Gastrocnemius medialis (tissue), 4 donors: ENCODE data around the gene ACBD6. TPM values are rescaled to one million over a fixed set of nuclear protein-coding genes. Genes with fewer than 3 reads are reported as not detected.

ENCODE experiments used
- ATAC-seq, 2 donors: fragments of 150-250 bp; one replicate each; pipeline ENCODE4 v1.9.1; 2016
- DNase-seq, 2 donors: peaks; one replicate each; pipeline ENCODE4 v3.0.0-alpha.2; 2019
- H3K27ac ChIP-seq, 4 donors: fragments of 200-600 bp; sonication (generic); 1 replicate in 1 of 4; 2 replicates in 3 of 4; pipeline ENCODE4 v1.5.1; 2016 to 2018; ENCODE audit warnings: mild to moderate bottlenecking in 2 of 4, moderate library complexity in 1 of 4
- H3K27me3 ChIP-seq, 3 donors: fragments of 200-600 bp; sonication (generic) in 2 of 3; 1 replicate in 1 of 3; 2 replicates in 2 of 3; pipeline versions ENCODE4 v1.5.1 to v1.6.0; 2016 to 2019; ENCODE audit warnings: mild to moderate bottlenecking in 1 of 3, moderate library complexity in 1 of 3
- H3K36me3 ChIP-seq, 2 donors: fragments of 200-600 bp; sonication (generic) in 1 of 2; one replicate each; pipeline ENCODE4 v1.5.1; 2017 to 2018
- H3K4me1 ChIP-seq, 2 donors: fragments of 200-600 bp; sonication (generic) in 1 of 2; one replicate each; pipeline ENCODE4 v1.5.1; 2016 to 2017; ENCODE audit warnings: mild to moderate bottlenecking in 2 of 2
- H3K4me3 ChIP-seq, 4 donors: fragments of 200-600 bp; sonication (generic) in 3 of 4; 1 replicate in 1 of 4; 2 replicates in 3 of 4; pipeline ENCODE4 v1.5.1; 2016 to 2019; ENCODE audit warnings: mild to moderate bottlenecking in 2 of 4
- H3K9me3 ChIP-seq, 3 donors: fragments of 200-600 bp; sonication (generic) in 2 of 3; 1 replicate in 1 of 3; 2 replicates in 2 of 3; pipeline ENCODE4 v1.5.1; 2016 to 2019
- POLR2A ChIP-seq, 2 donors: fragments of 450-650 bp; IDR thresholded peaks; one replicate each; pipeline ENCODE4 v1.6.1; 2017; ENCODE audit warnings: antibody characterized with exemption in 2 of 2, mild to moderate bottlenecking in 2 of 2, moderate library complexity in 2 of 2
- in situ Hi-C, 4 donors: fragments of 200-750 bp; cut with MboI; loops; one replicate each; pipeline versions ENCODE4 v1.15.0 to v1.8.0; 2017; ENCODE audit warnings: low sequenced_read_pairs in 4 of 4
- intact Hi-C: fragments of 100-400 bp; cut with DNase I; formaldehyde crosslinking; loops from one replicate; pipeline ENCODE4 v1.15.1; 2023; ENCODE audit warnings: low total_unique reads
- total RNA-seq, 4 donors: library from RNA; depleted of rRNA; stranded (reverse); fragments of >200 nt; gene quantifications; one replicate each; pipeline versions ENCODE4 v1.1.0 to v1.2.3, GENCODE V29; 2016
- TF ChIP-seq, protein P1 (sequence below), 5 experiments: fragments of 450-650 bp in 3 of 5; fragments of 200-600 bp in 2 of 5; sonication (generic) in 2 of 5; IDR thresholded peaks in 4 of 5; conservative IDR thresholded peaks in 1 of 5; 1 replicate in 4 of 5; 2 replicates in 1 of 5; pipeline ENCODE4 v1.5.1; 2016 to 2019; ENCODE audit warnings: antibody characterized with exemption in 5 of 5, mild to moderate bottlenecking in 3 of 5, moderate library complexity in 3 of 5

ACBD6 gene
- total RNA-seq, 4 donors from 2014 or later, result 15.0 to 27.4 (median 19.1) TPM

DNA sequence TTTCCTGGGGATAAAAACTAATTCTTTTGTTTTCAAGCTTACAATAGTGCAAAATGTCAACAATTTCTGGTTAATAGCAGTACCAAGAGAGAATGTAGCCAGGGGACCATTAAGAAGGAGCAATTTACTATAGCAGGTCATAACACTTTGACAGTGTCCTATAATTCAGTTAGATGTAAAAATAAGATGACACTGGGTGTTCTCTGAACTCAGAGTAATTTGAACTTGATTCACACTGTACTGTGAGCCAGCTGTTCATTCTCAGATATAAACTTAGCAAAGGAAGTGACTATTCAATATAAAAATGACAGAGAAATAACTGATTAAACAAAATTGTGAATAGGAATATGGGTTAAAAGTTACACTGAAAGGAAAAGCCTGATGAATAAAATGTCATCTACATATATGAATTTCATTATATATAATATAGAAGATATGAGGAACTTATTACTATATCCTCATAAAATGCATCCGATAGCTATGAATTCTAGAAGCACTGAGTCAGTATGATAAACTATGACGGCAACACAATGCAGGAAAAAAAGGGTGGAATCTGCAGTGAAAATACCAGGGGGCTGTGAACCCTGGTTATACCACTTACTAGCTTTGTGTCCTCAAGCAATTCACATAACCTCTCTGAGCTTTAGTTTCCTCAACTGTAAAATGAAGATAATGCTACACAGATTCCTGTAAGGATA is 135.9 kb downstream of the ACBD6 start:
- H3K9me3 ChIP-seq, result no peaks in the 10 kb centered on the region
- H3K36me3 ChIP-seq, result no peaks in the 10 kb centered on the region
- H3K27me3 ChIP-seq, result no peaks in the 10 kb centered on the region
- H3K4me1 ChIP-seq, result peaks cover 0 to 4% of the 10 kb centered on the region in 2 donors
- no peak overlapping the region for H3K27ac ChIP-seq
- no peak for DNase-seq
- no peak for ATAC-seq
- no peak overlapping the region for H3K4me3 ChIP-seq
- no peak for TF ChIP-seq POLR2A (IDR thresholded peaks at IDR 0.05)
- TF ChIP-seq, protein P1, sequence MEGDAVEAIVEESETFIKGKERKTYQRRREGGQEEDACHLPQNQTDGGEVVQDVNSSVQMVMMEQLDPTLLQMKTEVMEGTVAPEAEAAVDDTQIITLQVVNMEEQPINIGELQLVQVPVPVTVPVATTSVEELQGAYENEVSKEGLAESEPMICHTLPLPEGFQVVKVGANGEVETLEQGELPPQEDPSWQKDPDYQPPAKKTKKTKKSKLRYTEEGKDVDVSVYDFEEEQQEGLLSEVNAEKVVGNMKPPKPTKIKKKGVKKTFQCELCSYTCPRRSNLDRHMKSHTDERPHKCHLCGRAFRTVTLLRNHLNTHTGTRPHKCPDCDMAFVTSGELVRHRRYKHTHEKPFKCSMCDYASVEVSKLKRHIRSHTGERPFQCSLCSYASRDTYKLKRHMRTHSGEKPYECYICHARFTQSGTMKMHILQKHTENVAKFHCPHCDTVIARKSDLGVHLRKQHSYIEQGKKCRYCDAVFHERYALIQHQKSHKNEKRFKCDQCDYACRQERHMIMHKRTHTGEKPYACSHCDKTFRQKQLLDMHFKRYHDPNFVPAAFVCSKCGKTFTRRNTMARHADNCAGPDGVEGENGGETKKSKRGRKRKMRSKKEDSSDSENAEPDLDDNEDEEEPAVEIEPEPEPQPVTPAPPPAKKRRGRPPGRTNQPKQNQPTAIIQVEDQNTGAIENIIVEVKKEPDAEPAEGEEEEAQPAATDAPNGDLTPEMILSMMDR (IDR thresholded peaks at IDR 0.05 in 4 of 5, conservative IDR thresholded peaks at IDR 0.05 in 1 of 5), result no peak
- intact Hi-C loops, result no loop called here
- in situ Hi-C loops, result no loop called here

DNA sequence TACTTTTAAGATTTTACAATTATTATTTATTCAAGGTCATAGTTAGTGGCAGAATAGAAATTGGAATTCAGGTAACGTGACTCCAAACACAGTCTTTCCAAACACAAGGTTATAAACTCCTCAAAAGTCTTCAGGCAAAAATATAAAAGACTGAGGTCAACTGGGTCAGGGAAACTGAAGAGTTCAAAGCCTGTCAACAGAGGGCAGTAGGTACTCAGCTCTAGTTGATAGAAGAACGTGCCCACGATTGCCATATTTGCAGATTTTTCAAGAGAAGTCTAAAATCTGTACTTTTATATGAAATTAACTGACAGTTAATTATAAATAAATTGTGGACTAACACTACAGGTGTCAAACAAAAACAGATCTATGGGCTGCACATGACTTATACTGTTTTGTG is 137.3 kb downstream of the ACBD6 start:
- no peaks in the 10 kb centered on the region for H3K9me3 ChIP-seq
- no peak overlapping the region for H3K4me3 ChIP-seq
- no peaks in the 10 kb centered on the region for H3K36me3 ChIP-seq
- ATAC-seq, result no peak
- no peak overlapping the region for H3K27ac ChIP-seq
- TF ChIP-seq, protein P1 (IDR thresholded peaks at IDR 0.05 in 4 of 5, conservative IDR thresholded peaks at IDR 0.05 in 1 of 5), result peak in 1 of 5 experiments; percentile 7
- TF ChIP-seq POLR2A (IDR thresholded peaks at IDR 0.05), result no peak
- H3K4me1 ChIP-seq, result peaks cover 0 to 4% of the 10 kb centered on the region in 2 donors
- in situ Hi-C loops, result no loop called here
- intact Hi-C loops, result no loop called here
- DNase-seq, result no peak
- no peaks in the 10 kb centered on the region for H3K27me3 ChIP-seq

- H3K36me3 ChIP-seq, result no peaks in the 10 kb centered on the region
- in situ Hi-C loops, result no loop called here
- no peak overlapping the region for H3K4me3 ChIP-seq
- H3K4me1 ChIP-seq, result peaks cover 5 to 8% of the 10 kb centered on the region in 2 donors
- no peak for ATAC-seq
- no peak overlapping the region for H3K27ac ChIP-seq
- H3K27me3 ChIP-seq, result no peaks in the 10 kb centered on the region
- TF ChIP-seq POLR2A (IDR thresholded peaks at IDR 0.05), result no peak
- TF ChIP-seq, protein P1 (IDR thresholded peaks at IDR 0.05 in 4 of 5, conservative IDR thresholded peaks at IDR 0.05 in 1 of 5), result no peak
- DNase-seq, result no peak
- H3K9me3 ChIP-seq, result no peaks in the 10 kb centered on the region
- intact Hi-C loops, result no loop called here
These were observed 139.0 kb downstream of the ACBD6 start for GRCh38 chr1:180363246-180363995.

GRCh38 chr1:180360333-180361075 is 141.9 kb downstream of the ACBD6 start:
- H3K27ac ChIP-seq, result no peak overlapping the region
- H3K36me3 ChIP-seq, result no peaks in the 10 kb centered on the region
- intact Hi-C loops, result no loop called here
- no peak for TF ChIP-seq POLR2A (IDR thresholded peaks at IDR 0.05)
- TF ChIP-seq, protein P1 (IDR thresholded peaks at IDR 0.05 in 4 of 5, conservative IDR thresholded peaks at IDR 0.05 in 1 of 5), result no peak
- DNase-seq (no peak), ATAC-seq (no peak)
- peaks cover 5 to 8% of the 10 kb centered on the region in 2 donors for H3K4me1 ChIP-seq
- in situ Hi-C loops, result no loop called here
- no peak overlapping the region for H3K4me3 ChIP-seq
- no peaks in the 10 kb centered on the region for H3K9me3 ChIP-seq
- H3K27me3 ChIP-seq, result no peaks in the 10 kb centered on the region
